GM19240 (cell line): Measurements from ENCODE around the gene REG3G.
"Not testable (repeated sequence)": the region's sequence is repeated elsewhere in the genome, so short reads cannot be mapped to it uniquely, and the experiment has no call there.

Experiments used
- DNase-seq: peaks from one replicate; pipeline ENCODE4 v3.0.0; 2011; ENCODE audit warnings: low spot score; ENCODE audit not compliant: insufficient read length

The REG3G gene

GRCh38 chr2:79016342-79016741 is 9.2 kb upstream of the REG3G start:
- no peak for DNase-seq

GRCh38 chr2:79026061-79026460 is 559 bp downstream of the REG3G start:
- DNase-seq, result no peak

GRCh38 chr2:79039944-79040343 is 14.4 kb downstream of the REG3G start:
- no peak for DNase-seq

GRCh38 chr2:79041032-79041448 is 15.5 kb downstream of the REG3G start:
- no peak for DNase-seq

- not testable (repeated sequence) for DNase-seq
Measured at GRCh38 chr2:79053486-79053885, 28.0 kb downstream of the REG3G start.

GRCh38 chr2:79054769-79055168 is 29.3 kb downstream of the REG3G start:
- not testable (repeated sequence) for DNase-seq

GRCh38 chr2:79065201-79065600 is 39.7 kb downstream of the REG3G start:
- DNase-seq, result no peak

GRCh38 chr2:79071078-79071477 is 45.6 kb downstream of the REG3G start:
- DNase-seq, result no peak
